CD4-positive, CD25-positive, alpha-beta regulatory T cell (primary cell): ENCODE data around the gene EPB41L4A. TPM values are rescaled to one million over a fixed set of nuclear protein-coding genes. Genes with fewer than 3 reads are reported as not detected.
A peak's percentile ranks its signal among the peaks of the same experiment; 100 is the strongest.

ENCODE experiments used
- ATAC-seq, 2 donors: fragments of 150-1000 bp; cut with Tn5 transposase; one replicate each; pipeline ENCODE4 v1.10.0; 2021; ENCODE audit warnings: low read depth in 2 of 2, moderate number of reproducible peaks in 2 of 2, moderate library complexity in 1 of 2
- DNase-seq, 3 donors: peaks; one replicate each; pipeline versions ENCODE4 v3.0.0 to v3.0.0-alpha.2; 2012 to 2022; ENCODE audit warnings: mixed read lengths in 1 of 3
- H3K27ac ChIP-seq: one replicate; pipeline ENCODE4 v1.7.0; 2013; ENCODE audit warnings: mild to moderate bottlenecking, low read length; ENCODE audit not compliant: insufficient read depth, poor library complexity, severe bottlenecking
- H3K27me3 ChIP-seq: one replicate; pipeline ENCODE4 v1.7.0; 2013; ENCODE audit warnings: low read length; ENCODE audit not compliant: control insufficient read depth, insufficient read depth
- H3K36me3 ChIP-seq: one replicate; pipeline ENCODE4 v1.7.0; 2013; ENCODE audit warnings: mild to moderate bottlenecking, low read length, moderate library complexity; ENCODE audit not compliant: control insufficient read depth, insufficient read depth
- H3K4me1 ChIP-seq: 2 replicates; pipeline ENCODE4 v1.7.0; 2013; ENCODE audit warnings: mild to moderate bottlenecking, low read length; ENCODE audit not compliant: insufficient read depth, control insufficient read depth, poor library complexity, severe bottlenecking
- H3K4me3 ChIP-seq: one replicate; pipeline ENCODE4 v1.7.0; 2013; ENCODE audit warnings: low read depth, mild to moderate bottlenecking, low read length, moderate library complexity
- H3K9me3 ChIP-seq, 2 experiments: 1 replicate in 1 of 2; 2 replicates in 1 of 2; pipeline ENCODE4 v1.7.0; 2013; ENCODE audit warnings: low read length in 2 of 2, mild to moderate bottlenecking in 1 of 2, moderate library complexity in 1 of 2; ENCODE audit not compliant: control insufficient read depth in 2 of 2
- H3K27ac Mint-ChIP-seq, 3 donors: one replicate each; pipeline ENCODE4 v1.8.0; 2020 to 2022; ENCODE audit warnings: mild to moderate bottlenecking in 3 of 3, mixed read lengths in 3 of 3, moderate library complexity in 2 of 3
- H3K27me3 Mint-ChIP-seq: one replicate; pipeline ENCODE4 v1.8.0; 2022; ENCODE audit warnings: mild to moderate bottlenecking, mixed read lengths
- H3K36me3 Mint-ChIP-seq: one replicate; pipeline ENCODE4 v1.8.0; 2020; ENCODE audit warnings: mixed read lengths
- H3K4me1 Mint-ChIP-seq, 4 donors: one replicate each; pipeline ENCODE4 v1.8.0; 2020 to 2022; ENCODE audit warnings: mixed read lengths in 4 of 4, mild to moderate bottlenecking in 1 of 4
- H3K4me3 Mint-ChIP-seq, 4 donors: one replicate each; pipeline ENCODE4 v1.8.0; 2020 to 2022; ENCODE audit warnings: mild to moderate bottlenecking in 4 of 4, mixed read lengths in 4 of 4, moderate library complexity in 3 of 4
- H3K9me3 Mint-ChIP-seq, 7 donors: one replicate each; pipeline ENCODE4 v1.8.0; 2020 to 2022; ENCODE audit warnings: mixed read lengths in 7 of 7, mild to moderate bottlenecking in 3 of 7, moderate library complexity in 2 of 7
- polyA plus RNA-seq, 4 donors: library from polyadenylated mRNA; unstranded; fragments of 300-500 nt; fragmentation: Illumina TruSeq; gene quantifications; one replicate each; pipeline ENCODE4 v1.2.3, GENCODE V29; 2021
- total RNA-seq: library from RNA; stranded (reverse); gene quantifications from one replicate; pipeline ENCODE4 v1.2.3, GENCODE V29; 2022

EPB41L4A gene
- total and polyA plus RNA-seq, 5 donors from 2014 or later = 0.09 to 0.38 (median 0.22) TPM; not detected in 1

- H3K9me3 ChIP-seq = no peaks in the 10 kb centered on the region
- no peaks in the 10 kb centered on the region for H3K36me3 Mint-ChIP-seq
- H3K27ac ChIP-seq = no peak overlapping the region
- no peaks in the 10 kb centered on the region for H3K36me3 ChIP-seq
- H3K9me3 Mint-ChIP-seq = no peaks in the 10 kb centered on the region
- no peaks in the 10 kb centered on the region for H3K4me1 Mint-ChIP-seq
- no peak overlapping the region for H3K27ac Mint-ChIP-seq
- H3K4me1 ChIP-seq = no peaks in the 10 kb centered on the region
- DNase-seq (no peak), ATAC-seq (no peak)
- no peak overlapping the region for H3K4me3 ChIP-seq
- H3K27me3 ChIP-seq = peaks cover 5% of the 10 kb centered on the region
- H3K4me3 Mint-ChIP-seq = no peak overlapping the region
- peaks cover 17% of the 10 kb centered on the region for H3K27me3 Mint-ChIP-seq
Measured at GRCh38 chr5:112200131-112200530, 218.9 kb downstream of the EPB41L4A start.

GRCh38 chr5:112196584-112196983, 222.5 kb downstream of the EPB41L4A start:
- H3K27ac Mint-ChIP-seq = no peak overlapping the region
- DNase-seq (no peak), ATAC-seq (no peak)
- Histone ChIP-seq H3K4me1 (no peaks in the 10 kb centered on the region), H3K4me3 (no peak overlapping the region), H3K36me3 (no peaks in the 10 kb centered on the region), H3K9me3 (no peaks in the 10 kb centered on the region), H3K27ac (no peak overlapping the region), H3K27me3 (peaks cover 5% of the 10 kb centered on the region)
- H3K27me3 Mint-ChIP-seq = peaks cover 12% of the 10 kb centered on the region
- H3K36me3 Mint-ChIP-seq = no peaks in the 10 kb centered on the region
- H3K4me1 Mint-ChIP-seq = no peaks in the 10 kb centered on the region
- no peak overlapping the region for H3K4me3 Mint-ChIP-seq
- H3K9me3 Mint-ChIP-seq = no peaks in the 10 kb centered on the region

- no peak for ATAC-seq
- no peaks in the 10 kb centered on the region for H3K9me3 Mint-ChIP-seq
Measured at GRCh38 chr5:112195924-112196323, 223.2 kb downstream of the EPB41L4A start.

GRCh38 chr5:112192866-112193265, 226.2 kb downstream of the EPB41L4A start:
- no peak overlapping the region for H3K4me3 Mint-ChIP-seq
- peaks cover 34% of the 10 kb centered on the region for H3K27me3 Mint-ChIP-seq
- H3K27ac ChIP-seq = no peak overlapping the region
- no peaks in the 10 kb centered on the region for H3K36me3 Mint-ChIP-seq
- no peaks in the 10 kb centered on the region for H3K4me1 ChIP-seq
- DNase-seq = no peak
- no peak overlapping the region for H3K4me3 ChIP-seq
- H3K9me3 ChIP-seq = no peaks in the 10 kb centered on the region
- H3K27ac Mint-ChIP-seq = no peak overlapping the region
- no peak for ATAC-seq
- H3K4me1 Mint-ChIP-seq = no peaks in the 10 kb centered on the region
- H3K36me3 ChIP-seq = no peaks in the 10 kb centered on the region
- H3K9me3 Mint-ChIP-seq = no peaks in the 10 kb centered on the region
- peaks cover 11% of the 10 kb centered on the region for H3K27me3 ChIP-seq

More at GRCh38 chr5:112195924-112196323, 223.2 kb downstream of the EPB41L4A start:
- Mint-ChIP-seq H3K4me3 (no peak overlapping the region), H3K36me3 (no peaks in the 10 kb centered on the region), H3K27me3 (peaks cover 15% of the 10 kb centered on the region), H3K4me1 (no peaks in the 10 kb centered on the region), H3K27ac (no peak overlapping the region)
- Histone ChIP-seq H3K36me3 (no peaks in the 10 kb centered on the region), H3K9me3 (no peaks in the 10 kb centered on the region), H3K27me3 (peaks cover 2% of the 10 kb centered on the region), H3K4me3 (no peak overlapping the region), H3K4me1 (no peaks in the 10 kb centered on the region), H3K27ac (no peak overlapping the region)
- no peak for DNase-seq

GRCh38 chr5:112192072-112192471, 227.0 kb downstream of the EPB41L4A start:
- Mint-ChIP-seq H3K27me3 (peaks cover 42% of the 10 kb centered on the region), H3K9me3 (no peaks in the 10 kb centered on the region), H3K27ac (no peak overlapping the region), H3K4me3 (no peak overlapping the region), H3K4me1 (no peaks in the 10 kb centered on the region), H3K36me3 (no peaks in the 10 kb centered on the region)
- Histone ChIP-seq H3K4me1 (no peaks in the 10 kb centered on the region), H3K27ac (no peak overlapping the region), H3K27me3 (peaks cover 15% of the 10 kb centered on the region), H3K36me3 (no peaks in the 10 kb centered on the region), H3K9me3 (no peaks in the 10 kb centered on the region), H3K4me3 (no peak overlapping the region)
- ATAC-seq (no peak), DNase-seq (no peak)

GRCh38 chr5:112189391-112189790, 229.7 kb downstream of the EPB41L4A start:
- H3K4me3 ChIP-seq = no peak overlapping the region
- H3K4me1 Mint-ChIP-seq = no peaks in the 10 kb centered on the region
- no peaks in the 10 kb centered on the region for H3K36me3 ChIP-seq
- H3K4me3 Mint-ChIP-seq = no peak overlapping the region
- peaks cover 16% of the 10 kb centered on the region for H3K27me3 ChIP-seq
- no peak for DNase-seq
- H3K9me3 Mint-ChIP-seq = no peaks in the 10 kb centered on the region
- H3K27ac Mint-ChIP-seq = no peak overlapping the region
- peaks cover 59% of the 10 kb centered on the region for H3K27me3 Mint-ChIP-seq
- no peaks in the 10 kb centered on the region for H3K36me3 Mint-ChIP-seq
- no peaks in the 10 kb centered on the region for H3K9me3 ChIP-seq
- H3K4me1 ChIP-seq = no peaks in the 10 kb centered on the region
- ATAC-seq = no peak
- no peak overlapping the region for H3K27ac ChIP-seq

GRCh38 chr5:112186401-112186990, 232.6 kb downstream of the EPB41L4A start:
- peak in 2 of 3 donors; percentile 8 to 50 for DNase-seq
- Mint-ChIP-seq H3K4me1 (no peaks in the 10 kb centered on the region), H3K27me3 (peaks cover 62% of the 10 kb centered on the region), H3K4me3 (no peak overlapping the region), H3K27ac (no peak overlapping the region), H3K36me3 (no peaks in the 10 kb centered on the region), H3K9me3 (no peaks in the 10 kb centered on the region)
- H3K36me3 ChIP-seq = no peaks in the 10 kb centered on the region
- no peak overlapping the region for H3K27ac ChIP-seq
- H3K4me1 ChIP-seq = no peaks in the 10 kb centered on the region
- no peak for ATAC-seq
- H3K9me3 ChIP-seq = no peaks in the 10 kb centered on the region
- H3K4me3 ChIP-seq = no peak overlapping the region
- peaks cover 15% of the 10 kb centered on the region for H3K27me3 ChIP-seq

GRCh38 chr5:112183874-112184273, 235.2 kb downstream of the EPB41L4A start:
- Mint-ChIP-seq H3K36me3 (no peaks in the 10 kb centered on the region), H3K9me3 (no peaks in the 10 kb centered on the region), H3K27ac (no peak overlapping the region), H3K4me1 (no peaks in the 10 kb centered on the region), H3K4me3 (no peak overlapping the region), H3K27me3 (peaks cover 52% of the 10 kb centered on the region)
- Histone ChIP-seq H3K36me3 (no peaks in the 10 kb centered on the region), H3K4me1 (no peaks in the 10 kb centered on the region), H3K4me3 (no peak overlapping the region), H3K27me3 (peaks cover 6% of the 10 kb centered on the region), H3K9me3 (no peaks in the 10 kb centered on the region), H3K27ac (no peak overlapping the region)
- ATAC-seq = no peak
- no peak for DNase-seq
